ENCODE data around the gene AK4.
"Not testable (repeated sequence)": the region's sequence is repeated elsewhere in the genome, so short reads cannot be mapped to it uniquely, and the experiment has no call there.

The AK4 gene

DNA sequence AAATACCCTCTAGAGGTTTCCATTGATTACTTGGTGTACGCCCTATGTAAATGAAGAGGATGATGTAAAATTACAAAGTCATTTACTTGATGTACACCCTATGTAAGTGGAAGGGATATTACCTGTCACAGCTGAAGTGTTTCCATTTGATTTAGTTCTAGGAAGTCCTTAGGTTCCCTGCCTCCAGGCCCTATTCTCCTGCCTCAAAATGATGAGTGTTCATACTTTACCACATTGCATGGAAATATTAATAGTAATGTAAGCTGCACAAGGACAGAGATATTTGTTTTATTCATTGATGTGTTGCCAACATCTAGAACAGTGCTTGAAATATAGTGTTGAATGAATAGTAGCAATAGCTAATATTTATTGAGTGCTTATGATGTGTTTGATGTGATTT is 9.5 kb upstream of the AK4 start:
- no peak for DNase-seq (ENCODE audit: low spot score)
- ATAC-seq (ENCODE audit: low read depth): no peak
- no peaks in the 10 kb centered on the region for H3K9me3 ChIP-seq (ENCODE audit: severe bottlenecking)
- peak overlapping the region; percentile 34 for H3K27ac ChIP-seq (ENCODE audit: poor library complexity, severe bottlenecking)
- H3K4me1 ChIP-seq (ENCODE audit: insufficient read depth, poor library complexity, severe bottlenecking): peaks cover 11% of the 10 kb centered on the region
- no peaks in the 10 kb centered on the region for H3K36me3 ChIP-seq (ENCODE audit: low read depth)
- no peaks in the 10 kb centered on the region for H3K27me3 ChIP-seq (ENCODE audit: insufficient read depth, poor library complexity, severe bottlenecking)
- no peak overlapping the region for H3K4me3 ChIP-seq (ENCODE audit: severe bottlenecking)
- TF ChIP-seq, protein P1, sequence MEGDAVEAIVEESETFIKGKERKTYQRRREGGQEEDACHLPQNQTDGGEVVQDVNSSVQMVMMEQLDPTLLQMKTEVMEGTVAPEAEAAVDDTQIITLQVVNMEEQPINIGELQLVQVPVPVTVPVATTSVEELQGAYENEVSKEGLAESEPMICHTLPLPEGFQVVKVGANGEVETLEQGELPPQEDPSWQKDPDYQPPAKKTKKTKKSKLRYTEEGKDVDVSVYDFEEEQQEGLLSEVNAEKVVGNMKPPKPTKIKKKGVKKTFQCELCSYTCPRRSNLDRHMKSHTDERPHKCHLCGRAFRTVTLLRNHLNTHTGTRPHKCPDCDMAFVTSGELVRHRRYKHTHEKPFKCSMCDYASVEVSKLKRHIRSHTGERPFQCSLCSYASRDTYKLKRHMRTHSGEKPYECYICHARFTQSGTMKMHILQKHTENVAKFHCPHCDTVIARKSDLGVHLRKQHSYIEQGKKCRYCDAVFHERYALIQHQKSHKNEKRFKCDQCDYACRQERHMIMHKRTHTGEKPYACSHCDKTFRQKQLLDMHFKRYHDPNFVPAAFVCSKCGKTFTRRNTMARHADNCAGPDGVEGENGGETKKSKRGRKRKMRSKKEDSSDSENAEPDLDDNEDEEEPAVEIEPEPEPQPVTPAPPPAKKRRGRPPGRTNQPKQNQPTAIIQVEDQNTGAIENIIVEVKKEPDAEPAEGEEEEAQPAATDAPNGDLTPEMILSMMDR (IDR thresholded peaks at IDR 0.05; ENCODE audit: poor library complexity, severe bottlenecking): no peak

DNA sequence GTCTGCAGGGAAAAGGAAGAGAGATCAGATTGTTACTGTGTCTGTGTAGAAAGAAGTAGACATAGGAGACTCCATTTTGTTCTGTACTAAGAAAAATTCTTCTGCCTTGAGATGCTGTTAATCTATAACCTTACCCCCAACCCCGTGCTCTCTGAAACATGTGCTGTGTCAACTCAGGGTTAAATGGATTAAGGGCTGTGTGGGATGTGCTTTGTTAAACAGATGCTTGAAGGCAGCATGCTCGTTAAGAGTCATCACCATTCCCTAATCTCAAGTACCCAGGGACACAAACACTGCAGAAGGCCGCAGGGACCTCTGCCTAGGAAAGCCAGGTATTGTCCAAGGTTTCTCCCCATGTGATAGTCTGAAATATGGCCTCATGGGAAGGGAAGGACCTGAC is 8.2 kb upstream of the AK4 start:
- DNase-seq (ENCODE audit: low spot score): not testable (repeated sequence)

DNA sequence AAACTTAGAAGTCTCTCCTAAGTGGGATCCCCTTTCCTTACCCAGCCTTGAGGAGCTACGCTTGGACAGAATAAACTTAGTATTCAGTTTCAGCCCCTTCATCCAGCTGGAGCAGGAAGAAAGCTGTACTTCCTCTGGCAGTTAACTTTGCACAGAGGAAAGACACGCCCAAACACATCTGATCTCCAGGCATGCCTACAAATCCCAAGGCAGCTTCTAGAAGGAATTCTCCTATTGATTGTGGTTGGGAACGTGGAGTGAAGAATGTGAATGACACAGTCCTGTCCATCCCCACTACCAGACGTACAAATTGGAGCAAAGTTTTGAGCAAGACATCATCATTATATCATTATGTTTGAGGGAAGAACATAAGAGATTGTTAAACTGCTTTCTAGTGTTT is 6.6 kb upstream of the AK4 start:
- DNase-seq (ENCODE audit: low spot score) (no peak), ATAC-seq (ENCODE audit: low read depth) (peak; percentile 95)
- peak overlapping the region; percentile 55 for H3K27ac ChIP-seq (ENCODE audit: poor library complexity, severe bottlenecking)
- H3K36me3 ChIP-seq (ENCODE audit: low read depth): no peaks in the 10 kb centered on the region
- H3K9me3 ChIP-seq (ENCODE audit: severe bottlenecking): no peaks in the 10 kb centered on the region
- no peak overlapping the region for H3K4me3 ChIP-seq (ENCODE audit: severe bottlenecking)
- H3K4me1 ChIP-seq (ENCODE audit: insufficient read depth, poor library complexity, severe bottlenecking): peaks cover 11% of the 10 kb centered on the region
- TF ChIP-seq, protein P1 (IDR thresholded peaks at IDR 0.05; ENCODE audit: poor library complexity, severe bottlenecking): no peak
- no peaks in the 10 kb centered on the region for H3K27me3 ChIP-seq (ENCODE audit: insufficient read depth, poor library complexity, severe bottlenecking)

More for the DNA sequence above, 8.2 kb upstream of the AK4 start:
- H3K36me3 ChIP-seq (ENCODE audit: low read depth); H3K9me3 ChIP-seq (ENCODE audit: severe bottlenecking); ATAC-seq (ENCODE audit: low read depth); H3K4me3 ChIP-seq (ENCODE audit: severe bottlenecking); H3K27me3 ChIP-seq (ENCODE audit: insufficient read depth, poor library complexity, severe bottlenecking); H3K27ac ChIP-seq (ENCODE audit: poor library complexity, severe bottlenecking): not testable (repeated sequence)
- H3K4me1 ChIP-seq (ENCODE audit: insufficient read depth, poor library complexity, severe bottlenecking): peaks cover 11% of the 10 kb centered on the region

DNA sequence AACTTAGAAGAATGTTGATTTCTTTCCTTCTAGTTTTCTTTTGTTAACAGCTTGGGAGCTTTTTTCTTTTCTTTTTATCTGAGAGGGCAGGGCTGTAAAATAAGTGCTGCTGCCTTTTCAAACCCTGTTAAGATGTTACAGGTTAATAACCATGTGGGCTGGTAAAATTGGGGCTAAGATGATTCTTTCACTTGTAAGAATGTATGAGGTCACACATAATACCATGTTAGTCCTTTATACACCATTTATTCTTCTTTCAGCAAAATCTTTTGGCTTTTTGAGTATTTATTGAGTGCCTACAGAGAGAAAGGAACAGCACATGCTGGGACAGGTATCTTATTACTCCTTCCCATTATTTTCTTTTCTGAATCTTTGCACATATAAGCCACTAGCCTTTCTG is 6.1 kb upstream of the AK4 start:
- H3K4me3 ChIP-seq (ENCODE audit: severe bottlenecking): no peak overlapping the region
- H3K4me1 ChIP-seq (ENCODE audit: insufficient read depth, poor library complexity, severe bottlenecking): peaks cover 11% of the 10 kb centered on the region
- H3K9me3 ChIP-seq (ENCODE audit: severe bottlenecking): no peaks in the 10 kb centered on the region
- no peaks in the 10 kb centered on the region for H3K27me3 ChIP-seq (ENCODE audit: insufficient read depth, poor library complexity, severe bottlenecking)
- no peaks in the 10 kb centered on the region for H3K36me3 ChIP-seq (ENCODE audit: low read depth)
- TF ChIP-seq, protein P1 (IDR thresholded peaks at IDR 0.05; ENCODE audit: poor library complexity, severe bottlenecking): no peak
- peak overlapping the region; percentile 55 for H3K27ac ChIP-seq (ENCODE audit: poor library complexity, severe bottlenecking)
- DNase-seq (ENCODE audit: low spot score) (no peak), ATAC-seq (ENCODE audit: low read depth) (no peak)

DNA sequence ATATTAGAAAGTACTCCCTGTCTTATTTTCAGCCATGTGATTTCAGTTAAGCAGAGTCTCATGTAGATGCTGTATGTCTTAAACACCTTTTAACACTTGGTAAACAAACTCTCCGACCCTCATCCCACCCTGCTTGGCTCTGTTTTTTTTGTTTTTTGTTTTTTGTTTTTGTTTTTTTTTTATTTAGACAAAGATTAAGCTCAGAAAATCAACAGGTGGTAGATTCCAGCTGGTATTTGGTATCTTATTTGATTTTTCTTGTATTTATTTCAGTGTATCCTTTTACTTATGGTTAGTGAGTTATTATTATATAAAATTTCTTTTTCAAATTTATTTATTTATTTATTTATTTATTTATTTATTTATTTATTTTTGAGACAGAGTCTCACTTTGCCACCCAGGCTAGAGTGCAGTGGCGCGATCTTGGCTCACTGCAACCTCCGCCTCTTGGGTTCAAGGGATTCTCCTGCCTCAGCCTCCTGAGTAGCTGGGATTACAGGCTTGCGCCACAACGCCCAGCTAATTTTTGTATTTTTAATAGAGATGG is 4.8 kb upstream of the AK4 start:
- H3K27ac ChIP-seq (ENCODE audit: poor library complexity, severe bottlenecking); H3K27me3 ChIP-seq (ENCODE audit: insufficient read depth, poor library complexity, severe bottlenecking); DNase-seq (ENCODE audit: low spot score); H3K36me3 ChIP-seq (ENCODE audit: low read depth); H3K4me3 ChIP-seq (ENCODE audit: severe bottlenecking); ATAC-seq (ENCODE audit: low read depth); H3K9me3 ChIP-seq (ENCODE audit: severe bottlenecking): not testable (repeated sequence)
- H3K4me1 ChIP-seq (ENCODE audit: insufficient read depth, poor library complexity, severe bottlenecking): peaks cover 11% of the 10 kb centered on the region

DNA sequence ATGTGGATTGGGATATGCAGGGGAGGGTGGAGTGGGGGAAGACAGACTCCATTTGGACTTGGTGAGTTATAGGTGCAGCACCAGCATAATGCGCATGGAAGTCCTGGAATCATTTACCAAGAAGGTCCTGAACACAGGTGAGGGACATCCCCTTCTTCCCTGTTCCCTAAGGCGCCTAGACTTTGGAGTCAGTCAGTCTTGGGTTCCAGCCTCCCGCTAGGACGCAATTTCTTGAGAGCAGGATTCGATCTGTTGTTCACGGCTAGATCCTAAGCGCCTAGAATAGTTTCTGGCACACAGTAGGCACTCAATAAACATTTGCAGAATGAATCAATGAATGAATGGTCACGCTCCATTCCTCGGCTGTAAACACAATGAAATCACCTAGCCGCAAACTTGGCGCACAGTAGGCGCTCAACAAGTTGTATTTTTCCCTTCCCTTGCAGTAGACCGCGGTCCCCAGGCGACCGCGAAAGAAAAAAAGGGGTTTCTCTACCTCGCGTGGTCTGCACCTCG is 1.0 kb upstream of the AK4 start:
- DNase-seq (ENCODE audit: low spot score) (no peak), ATAC-seq (ENCODE audit: low read depth) (no peak)
- H3K27me3 ChIP-seq (ENCODE audit: insufficient read depth, poor library complexity, severe bottlenecking): no peaks in the 10 kb centered on the region
- TF ChIP-seq, protein P1 (IDR thresholded peaks at IDR 0.05; ENCODE audit: poor library complexity, severe bottlenecking): no peak
- peak overlapping the region; percentile 80 for H3K27ac ChIP-seq (ENCODE audit: poor library complexity, severe bottlenecking)
- H3K4me3 ChIP-seq (ENCODE audit: severe bottlenecking): peak overlapping the region; percentile 59
- H3K9me3 ChIP-seq (ENCODE audit: severe bottlenecking): no peaks in the 10 kb centered on the region
- H3K36me3 ChIP-seq (ENCODE audit: low read depth): peaks cover 17% of the 10 kb centered on the region
- peaks cover 8% of the 10 kb centered on the region for H3K4me1 ChIP-seq (ENCODE audit: insufficient read depth, poor library complexity, severe bottlenecking)

Data from RWPE2 (cell line).